Body of pancreas (tissue), 4 donors: ENCODE measurements around the gene CADPS.

Source experiments
- POLR2A ChIP-seq, 3 donors: fragments of 450-650 bp; IDR thresholded peaks; one replicate each; pipeline ENCODE4 v1.6.1; 2016; ENCODE audit warnings: antibody characterized with exemption in 3 of 3, mild to moderate bottlenecking in 2 of 3
- TF ChIP-seq, protein P1 (sequence below), 7 experiments: fragments of 450-650 bp in 4 of 7; fragments of 200-600 bp in 3 of 7; sonication (generic) in 3 of 7; IDR thresholded peaks; one replicate each; pipeline ENCODE4 v1.5.1; 2016 to 2019; ENCODE audit warnings: antibody characterized with exemption in 7 of 7

GRCh38 chr3:62757045-62757444, 118.2 kb downstream of the CADPS start:
- TF ChIP-seq, protein P1, sequence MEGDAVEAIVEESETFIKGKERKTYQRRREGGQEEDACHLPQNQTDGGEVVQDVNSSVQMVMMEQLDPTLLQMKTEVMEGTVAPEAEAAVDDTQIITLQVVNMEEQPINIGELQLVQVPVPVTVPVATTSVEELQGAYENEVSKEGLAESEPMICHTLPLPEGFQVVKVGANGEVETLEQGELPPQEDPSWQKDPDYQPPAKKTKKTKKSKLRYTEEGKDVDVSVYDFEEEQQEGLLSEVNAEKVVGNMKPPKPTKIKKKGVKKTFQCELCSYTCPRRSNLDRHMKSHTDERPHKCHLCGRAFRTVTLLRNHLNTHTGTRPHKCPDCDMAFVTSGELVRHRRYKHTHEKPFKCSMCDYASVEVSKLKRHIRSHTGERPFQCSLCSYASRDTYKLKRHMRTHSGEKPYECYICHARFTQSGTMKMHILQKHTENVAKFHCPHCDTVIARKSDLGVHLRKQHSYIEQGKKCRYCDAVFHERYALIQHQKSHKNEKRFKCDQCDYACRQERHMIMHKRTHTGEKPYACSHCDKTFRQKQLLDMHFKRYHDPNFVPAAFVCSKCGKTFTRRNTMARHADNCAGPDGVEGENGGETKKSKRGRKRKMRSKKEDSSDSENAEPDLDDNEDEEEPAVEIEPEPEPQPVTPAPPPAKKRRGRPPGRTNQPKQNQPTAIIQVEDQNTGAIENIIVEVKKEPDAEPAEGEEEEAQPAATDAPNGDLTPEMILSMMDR (IDR thresholded peaks at IDR 0.05), result no peak
- no peak for TF ChIP-seq POLR2A (IDR thresholded peaks at IDR 0.05)
